T-helper 1 cell treated with Interleukin-12 subunit alpha and Interleukin-12 subunit beta and Interleukin-4 antibody, amounts not matched to agents 30 ng/mL and 1 ng/mL, for 36 hours (primary cell): Measurements from ENCODE around the gene ANK3. TPM values are rescaled to one million over a fixed set of nuclear protein-coding genes. Genes with fewer than 3 reads are reported as not detected.

ENCODE experiments used
- intact Hi-C: fragments of 100-400 bp; cut with micrococcal nuclease; formaldehyde crosslinking; loops from one replicate; pipeline ENCODE4 v1.15.1; 2024
- total RNA-seq: library from RNA; stranded (reverse); gene quantifications from 2 replicates; pipeline ENCODE4 v1.2.3, GENCODE V29; 2022

Gene ANK3
- total RNA-seq, 1 donor from 2014 or later = 85.3 TPM

DNA sequence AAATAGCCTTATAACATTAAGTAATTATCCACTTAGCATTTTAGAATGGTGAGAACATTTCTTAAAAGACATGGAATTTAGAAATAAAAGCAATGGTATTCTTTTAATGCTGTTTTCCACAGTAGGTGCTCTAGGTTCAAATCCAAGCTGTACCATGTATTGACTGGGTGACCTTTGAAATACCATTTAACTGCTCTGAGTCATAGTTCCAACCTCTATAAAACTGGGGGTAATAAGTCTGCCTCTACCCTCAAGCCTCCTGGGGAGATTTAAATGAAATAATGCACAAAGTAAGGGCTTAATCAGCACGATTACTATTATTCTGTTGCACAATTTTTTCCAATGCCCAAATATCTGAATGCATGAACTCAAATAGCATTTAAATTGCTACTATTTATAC lies 246.9 kb downstream of the ANK3 start:
- intact Hi-C loops = no loop called here

DNA sequence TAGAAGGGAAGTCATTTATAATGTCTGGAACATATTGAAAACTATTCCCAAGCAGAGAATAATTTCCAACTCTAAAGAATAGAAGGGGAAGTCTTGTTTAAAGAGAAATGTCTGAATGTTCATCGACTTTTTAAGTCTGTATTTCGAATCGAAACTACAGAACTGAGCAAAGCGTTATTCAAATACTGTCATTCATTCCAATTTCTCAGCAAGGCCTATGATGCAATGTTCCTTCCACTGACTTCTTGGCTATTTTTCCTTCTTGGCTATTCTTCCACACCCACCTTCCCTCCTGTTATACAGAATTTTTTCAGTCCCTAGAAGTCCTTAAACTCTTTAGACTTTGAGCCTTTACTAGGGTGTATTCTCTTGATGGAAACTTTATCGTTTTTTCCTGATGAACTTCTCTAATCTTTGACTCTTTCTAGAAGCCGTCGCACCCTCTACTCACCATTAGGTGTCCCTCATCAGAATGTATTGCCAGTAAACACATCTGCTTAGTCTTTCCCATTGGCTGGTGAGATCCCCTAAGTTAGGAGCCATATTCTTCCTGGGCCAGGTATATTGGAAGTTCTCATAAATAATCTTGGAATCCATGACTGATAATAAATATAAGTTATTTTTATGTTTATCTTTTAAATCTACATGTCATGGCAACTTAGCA lies 247.6 kb downstream of the ANK3 start:
- intact Hi-C loops = no loop called here

- intact Hi-C loops = no loop called here
These were observed 248.7 kb downstream of the ANK3 start for GRCh38 chr10:60140651-60141632.

DNA sequence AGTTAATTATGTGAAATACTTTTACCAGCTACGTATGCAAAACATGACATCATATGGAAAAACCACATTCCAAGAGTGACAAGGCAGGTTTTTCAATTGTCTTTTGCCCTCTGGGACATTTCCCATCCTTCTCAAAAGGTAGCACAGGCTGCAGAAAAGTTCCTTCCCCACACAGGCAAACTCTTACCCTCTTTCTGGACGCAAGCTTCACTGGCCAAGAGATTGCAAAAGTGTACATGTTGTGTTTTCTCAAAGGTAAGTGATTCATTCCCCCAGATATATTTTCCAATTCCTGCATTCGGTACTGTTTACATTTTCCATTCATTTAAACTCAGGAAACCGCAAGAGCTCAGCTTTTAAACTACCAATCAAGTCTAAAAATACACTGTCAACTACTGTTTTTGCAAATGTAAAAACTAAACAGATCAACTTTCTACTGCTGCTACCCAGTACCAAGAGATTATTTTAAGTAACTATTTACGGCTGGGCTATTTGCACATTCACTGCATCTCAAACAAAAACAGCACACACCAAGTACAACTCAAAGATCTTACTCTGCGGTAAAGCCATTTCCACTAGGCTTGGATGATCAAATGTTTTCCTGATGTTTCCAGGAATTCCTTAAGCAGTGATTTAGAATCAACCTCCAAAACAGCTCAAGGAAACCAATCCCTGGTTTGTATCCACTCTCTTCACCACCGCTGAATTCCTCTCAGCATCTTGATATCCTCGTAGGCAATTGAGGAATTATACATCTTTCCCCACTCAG lies 249.7 kb downstream of the ANK3 start:
- intact Hi-C loops = no loop called here

GRCh38 chr10:60139290-60139689 lies 250.4 kb downstream of the ANK3 start:
- intact Hi-C loops = no loop called here

- intact Hi-C loops = no loop called here
These were observed 250.8 kb downstream of the ANK3 start for GRCh38 chr10:60138842-60139241.

DNA sequence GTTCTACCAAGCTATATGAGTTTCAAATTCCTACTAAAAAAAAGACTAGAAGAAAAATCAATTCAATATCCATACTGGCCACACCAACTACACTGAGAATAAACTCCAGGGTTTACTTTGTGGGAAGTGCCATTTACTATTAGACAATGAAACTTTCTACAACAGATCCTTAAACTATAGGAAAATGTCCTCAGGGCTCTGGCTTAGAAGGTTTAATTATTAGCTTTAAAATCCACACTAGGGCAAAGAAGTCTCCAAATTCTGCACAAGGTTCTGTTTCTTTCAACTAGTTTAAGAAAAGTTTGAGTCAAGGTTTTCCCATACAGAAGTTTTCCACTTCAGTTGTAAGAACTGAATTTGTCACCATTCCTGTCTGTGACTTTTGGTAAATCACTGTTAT lies 251.6 kb downstream of the ANK3 start:
- intact Hi-C loops = no loop called here

- intact Hi-C loops = no loop called here
These were observed 252.2 kb downstream of the ANK3 start for GRCh38 chr10:60137292-60137992.

GRCh38 chr10:60135020-60135419 lies 254.7 kb downstream of the ANK3 start:
- intact Hi-C loops = no loop called here

DNA sequence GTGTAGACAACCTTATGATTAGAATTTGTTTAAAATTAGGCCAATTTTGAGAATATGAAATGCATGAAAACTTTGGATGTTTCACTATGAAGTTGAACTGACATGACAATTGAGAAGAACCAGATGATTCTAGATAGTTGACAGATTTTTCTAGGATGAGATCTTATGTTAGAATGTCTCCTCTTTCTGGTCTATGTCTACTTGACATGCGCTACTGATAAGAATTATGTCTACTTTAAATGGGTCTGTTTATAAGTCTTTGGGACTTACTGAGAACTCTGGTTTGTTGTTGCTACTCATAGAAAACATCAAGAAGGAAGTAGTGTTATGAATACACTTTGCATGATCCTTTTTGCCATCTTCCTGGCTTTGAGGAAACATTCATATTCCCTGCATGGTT lies 255.1 kb downstream of the ANK3 start:
- intact Hi-C loops = no loop called here

- intact Hi-C loops = no loop called here
These were observed 259.5 kb downstream of the ANK3 start for GRCh38 chr10:60130130-60130579.

DNA sequence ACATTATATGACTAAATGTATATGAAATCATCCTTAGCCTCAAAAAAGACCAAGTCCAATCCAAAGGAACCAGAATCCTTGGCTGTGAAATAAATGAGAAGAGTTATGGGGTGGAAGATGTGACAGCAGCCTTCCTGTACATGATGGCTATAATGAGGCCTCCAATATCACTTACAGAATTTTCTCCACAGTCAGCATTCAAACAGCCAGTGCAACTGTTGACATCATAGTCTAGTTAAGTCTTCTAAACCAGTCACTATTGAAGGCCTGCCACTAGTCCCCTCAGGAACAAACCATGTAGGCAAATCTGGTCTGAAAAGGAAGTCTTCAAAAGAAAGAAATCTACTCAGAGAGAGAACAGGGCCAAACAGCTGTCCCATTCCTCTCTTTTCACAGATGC lies 263.8 kb downstream of the ANK3 start:
- intact Hi-C loops = no loop called here

DNA sequence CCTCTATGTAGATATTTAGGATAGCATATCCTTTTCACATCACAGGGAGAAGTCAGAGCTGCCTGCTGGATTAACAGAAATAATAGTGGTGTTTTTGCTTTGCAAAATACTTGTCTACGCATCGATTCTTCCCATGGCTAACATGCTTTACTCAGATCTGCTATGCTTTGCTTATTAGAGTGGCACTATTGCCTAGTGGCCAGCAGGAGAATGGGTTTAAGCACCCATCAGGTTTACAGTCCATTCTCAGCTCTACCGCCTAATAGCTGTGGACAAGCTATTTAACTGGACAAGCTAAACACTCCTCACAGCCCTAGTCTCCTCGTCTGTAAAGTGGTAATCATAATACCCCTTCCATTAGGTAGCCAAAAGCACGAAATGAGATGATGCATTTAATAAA lies 265.1 kb downstream of the ANK3 start:
- intact Hi-C loops = no loop called here

- intact Hi-C loops = no loop called here
These were observed 266.0 kb downstream of the ANK3 start for GRCh38 chr10:60123668-60124067.

- intact Hi-C loops = no loop called here
These were observed 266.5 kb downstream of the ANK3 start for GRCh38 chr10:60123172-60123571.

GRCh38 chr10:60122190-60122589 lies 267.5 kb downstream of the ANK3 start:
- intact Hi-C loops = no loop called here

DNA sequence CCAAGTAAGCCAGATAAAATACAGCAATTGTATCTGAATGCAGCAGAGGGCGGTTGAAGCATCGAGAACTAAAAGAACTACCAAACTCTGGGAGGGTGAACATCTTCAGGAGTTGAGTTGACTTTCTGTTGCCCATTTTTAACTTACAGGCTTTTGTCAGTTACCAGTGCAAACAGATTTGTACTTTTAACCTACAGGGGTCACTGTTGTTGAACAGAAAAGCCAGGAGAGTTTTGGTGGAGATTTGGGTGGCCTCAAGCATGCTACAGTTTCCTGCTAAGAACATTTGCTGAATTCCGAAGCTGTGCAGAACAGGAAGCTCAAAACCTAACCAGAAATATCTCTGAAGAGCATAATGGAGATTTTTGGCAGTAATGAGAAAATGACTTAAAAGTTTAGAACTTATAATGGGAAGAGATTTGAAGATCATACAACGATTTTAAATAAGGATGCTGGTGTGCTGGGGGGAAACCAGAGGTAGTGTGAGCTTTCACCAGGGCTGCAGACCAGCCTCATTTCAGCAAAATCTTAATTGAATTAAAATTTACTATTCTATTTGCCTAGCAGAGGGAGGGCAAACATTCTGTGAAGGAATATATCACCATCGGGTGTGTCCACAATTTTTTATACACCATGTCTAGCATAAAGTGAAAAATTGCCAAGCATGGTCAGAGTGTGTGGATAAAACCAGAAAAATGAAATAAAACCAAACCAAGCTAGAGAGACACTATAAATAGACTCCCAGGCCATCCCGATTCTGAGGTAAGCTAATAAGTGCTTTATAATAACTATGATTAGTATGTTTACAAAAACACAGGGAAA lies 274.7 kb downstream of the ANK3 start:
- intact Hi-C loops = loop anchor here (1.0 kb wide), 4 partner anchors 93 to 654 kb away; no protein-coding TSS in a partner anchor

GRCh38 chr10:60110739-60111138 lies 278.9 kb downstream of the ANK3 start:
- intact Hi-C loops = no loop called here

- intact Hi-C loops = no loop called here
These were observed 282.2 kb downstream of the ANK3 start for GRCh38 chr10:60107308-60107976.

GRCh38 chr10:60105295-60105695 lies 284.4 kb downstream of the ANK3 start:
- intact Hi-C loops = no loop called here
